Smooth muscle cell (in vitro differentiated cells): Measurements from ENCODE around the gene CDH3. TPM values are rescaled to one million over a fixed set of nuclear protein-coding genes. Genes with fewer than 3 reads are reported as not detected.

Source experiments
- DNase-seq: peaks from one replicate; lab custom pipeline; 2025; ENCODE audit not compliant: unreplicated experiment; lab: John Stamatoyannopoulos, UW
- H2AFZ ChIP-seq: fragments of 200-600 bp; sonication (generic); 2 replicates; pipeline ENCODE4 v1.6.0; 2016; ENCODE audit warnings: antibody characterized with exemption, low read depth, mild to moderate bottlenecking
- H3F3A ChIP-seq: fragments of 200-600 bp; sonication (generic); 2 replicates; pipeline ENCODE4 v1.6.0; 2017; ENCODE audit warnings: antibody characterized with exemption, low read depth
- H3K27ac ChIP-seq: fragments of 200-600 bp; sonication (generic); 2 replicates; pipeline ENCODE4 v1.5.1; 2016; ENCODE audit warnings: low read depth, mild to moderate bottlenecking
- H3K27me3 ChIP-seq: fragments of 200-600 bp; sonication (generic); 2 replicates; pipeline ENCODE4 v1.6.1; 2016; ENCODE audit warnings: low read depth, mild to moderate bottlenecking
- H3K36me3 ChIP-seq: fragments of 200-600 bp; sonication (generic); 2 replicates; pipeline ENCODE4 v1.5.1; 2016; ENCODE audit warnings: low read depth
- H3K4me1 ChIP-seq: fragments of 200-600 bp; sonication (generic); 2 replicates; pipeline ENCODE4 v1.5.1; 2016; ENCODE audit warnings: low read depth
- H3K4me2 ChIP-seq: fragments of 200-600 bp; sonication (generic); 2 replicates; pipeline ENCODE4 v1.6.0; 2016; ENCODE audit warnings: mild to moderate bottlenecking
- H3K4me3 ChIP-seq: fragments of 200-600 bp; sonication (generic); 2 replicates; pipeline ENCODE4 v1.5.1; 2016; ENCODE audit warnings: mild to moderate bottlenecking
- H3K79me2 ChIP-seq: fragments of 200-600 bp; sonication (generic); 2 replicates; pipeline ENCODE4 v1.6.0; 2016; ENCODE audit warnings: low read depth, mild to moderate bottlenecking
- H3K9ac ChIP-seq: fragments of 200-600 bp; sonication (generic); 2 replicates; pipeline ENCODE4 v1.6.0; 2016; ENCODE audit warnings: low read depth
- H3K9me3 ChIP-seq: fragments of 200-600 bp; sonication (generic); replicated peaks from 2 replicates; pipeline ENCODE4 v1.5.1; 2016; ENCODE audit warnings: low read depth
- H4K20me1 ChIP-seq: fragments of 200-600 bp; sonication (generic); 2 replicates; pipeline ENCODE4 v1.6.0; 2016; ENCODE audit warnings: low read depth
- WGBS: methylation state at CpG from one replicate; pipeline ENCODE4 v1.1.7; 2016; ENCODE audit warnings: low lambda C conversion rate; 5-methylcytosine and 5-hydroxymethylcytosine counted together
- polyA plus RNA-seq: library from polyadenylated mRNA; unstranded; fragments of >200 nt; fragmentation: Nextera tagmentation; extraction: Ambion mirVana; gene quantifications from 2 replicates; pipeline ENCODE4 v1.2.1, GENCODE V29; 2016
- total RNA-seq: library from RNA; depleted of rRNA; stranded (reverse); fragments of >200 nt; gene quantifications from 2 replicates; pipeline ENCODE4 v1.2.3, GENCODE V29; 2014
- TF ChIP-seq, protein P1 (sequence below): fragments of 200-600 bp; sonication (generic); IDR thresholded peaks from 2 replicates; pipeline ENCODE4 v1.5.1; 2017; ENCODE audit warnings: borderline replicate concordance, mild to moderate bottlenecking, antibody characterized with exemption; ENCODE audit not compliant: insufficient read depth, poor library complexity, severe bottlenecking

The CDH3 gene
- total and polyA plus RNA-seq, 2 experiments from 2014 or later = 18.9 to 78.2 TPM

DNA sequence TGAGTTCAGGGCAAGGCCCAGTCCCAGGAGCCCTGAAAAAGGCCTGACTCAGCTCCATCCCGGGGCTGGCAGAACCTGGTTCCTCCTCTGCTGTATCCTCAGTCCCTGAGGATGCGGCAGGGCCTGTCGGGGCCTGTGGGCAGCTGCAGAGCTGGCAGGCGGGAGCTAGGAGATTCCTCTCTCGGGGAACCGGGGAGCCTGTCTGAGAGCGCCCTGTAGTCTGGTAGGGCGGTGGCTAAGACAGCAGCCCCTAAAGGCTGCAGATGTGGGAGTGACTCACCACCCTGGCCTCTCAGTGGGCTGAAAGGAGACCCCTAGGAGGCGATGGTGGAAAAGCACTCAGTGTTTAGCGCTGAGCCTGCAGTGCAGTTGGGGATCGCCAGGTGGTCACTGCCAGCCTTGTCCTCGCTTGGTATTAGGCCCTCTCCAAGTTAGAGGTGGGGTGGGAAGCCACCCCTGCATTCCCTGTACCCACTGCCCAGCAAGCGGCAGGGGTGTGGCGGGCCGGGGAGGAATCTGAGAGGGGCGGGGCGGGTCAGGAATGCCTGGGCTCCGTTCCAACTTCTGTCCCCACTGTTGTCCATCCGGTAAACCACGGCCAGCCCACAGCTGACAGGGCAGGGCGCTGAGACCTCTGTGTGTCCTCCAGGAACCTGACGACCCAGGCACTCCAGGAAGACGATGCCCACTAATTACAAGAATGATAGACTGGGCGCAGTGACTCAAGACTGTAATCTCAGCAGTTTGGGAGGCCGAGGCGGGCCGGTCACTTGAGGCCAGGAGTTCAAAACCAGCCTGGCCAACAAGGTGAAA is 62.4 kb downstream of the CDH3 start:
- H3K9ac ChIP-seq = no peak overlapping the region
- no peaks in the 10 kb centered on the region for H3K4me1 ChIP-seq
- TF ChIP-seq, protein P1, sequence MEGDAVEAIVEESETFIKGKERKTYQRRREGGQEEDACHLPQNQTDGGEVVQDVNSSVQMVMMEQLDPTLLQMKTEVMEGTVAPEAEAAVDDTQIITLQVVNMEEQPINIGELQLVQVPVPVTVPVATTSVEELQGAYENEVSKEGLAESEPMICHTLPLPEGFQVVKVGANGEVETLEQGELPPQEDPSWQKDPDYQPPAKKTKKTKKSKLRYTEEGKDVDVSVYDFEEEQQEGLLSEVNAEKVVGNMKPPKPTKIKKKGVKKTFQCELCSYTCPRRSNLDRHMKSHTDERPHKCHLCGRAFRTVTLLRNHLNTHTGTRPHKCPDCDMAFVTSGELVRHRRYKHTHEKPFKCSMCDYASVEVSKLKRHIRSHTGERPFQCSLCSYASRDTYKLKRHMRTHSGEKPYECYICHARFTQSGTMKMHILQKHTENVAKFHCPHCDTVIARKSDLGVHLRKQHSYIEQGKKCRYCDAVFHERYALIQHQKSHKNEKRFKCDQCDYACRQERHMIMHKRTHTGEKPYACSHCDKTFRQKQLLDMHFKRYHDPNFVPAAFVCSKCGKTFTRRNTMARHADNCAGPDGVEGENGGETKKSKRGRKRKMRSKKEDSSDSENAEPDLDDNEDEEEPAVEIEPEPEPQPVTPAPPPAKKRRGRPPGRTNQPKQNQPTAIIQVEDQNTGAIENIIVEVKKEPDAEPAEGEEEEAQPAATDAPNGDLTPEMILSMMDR = peak; percentile 32
- no peaks in the 10 kb centered on the region for H3K79me2 ChIP-seq
- H3K4me3 ChIP-seq = no peak overlapping the region
- H2AFZ ChIP-seq = no peak overlapping the region
- DNase-seq = no peak
- peak overlapping the region; percentile 8 for H3K27ac ChIP-seq
- peak overlapping the region; percentile 53 for H3K4me2 ChIP-seq
- WGBS = 45% methylated on average over 26 of the region's 27 CpGs
- H3K36me3 ChIP-seq = no peaks in the 10 kb centered on the region
- H3K27me3 ChIP-seq = no peaks in the 10 kb centered on the region
- peaks cover 5% of the 10 kb centered on the region for H3F3A ChIP-seq
- no peaks in the 10 kb centered on the region for H4K20me1 ChIP-seq
- H3K9me3 ChIP-seq = no peaks in the 10 kb centered on the region

DNA sequence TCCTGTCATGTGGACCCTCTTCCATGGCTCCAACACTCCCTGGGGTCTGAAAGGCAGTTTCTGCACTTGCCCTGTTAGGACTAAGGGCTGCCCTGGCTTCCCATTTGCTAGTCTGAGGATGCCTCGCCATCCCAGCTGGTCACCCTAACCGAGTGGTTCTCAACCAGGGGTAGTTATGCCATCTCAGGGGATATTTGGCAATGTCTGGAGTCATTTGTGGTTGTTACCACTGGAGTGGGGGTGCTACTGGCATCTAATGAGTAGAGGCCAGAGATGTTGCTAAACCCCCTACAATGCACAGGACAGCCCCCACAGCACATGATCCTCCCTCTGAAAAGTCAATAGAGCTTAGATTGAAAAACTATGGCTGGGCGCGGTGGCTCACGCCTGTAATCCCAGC is 65.1 kb downstream of the CDH3 start:
- H3K79me2 ChIP-seq = no peaks in the 10 kb centered on the region
- H4K20me1 ChIP-seq = no peaks in the 10 kb centered on the region
- H3K27ac ChIP-seq = no peak overlapping the region
- no peak overlapping the region for H2AFZ ChIP-seq
- H3K36me3 ChIP-seq = no peaks in the 10 kb centered on the region
- H3K4me1 ChIP-seq = no peaks in the 10 kb centered on the region
- no peaks in the 10 kb centered on the region for H3K27me3 ChIP-seq
- WGBS = 93% methylated on average over 5 of the region's 5 CpGs
- TF ChIP-seq, protein P1 = no peak
- no peaks in the 10 kb centered on the region for H3K9me3 ChIP-seq
- H3K4me2 ChIP-seq = no peak overlapping the region
- H3K4me3 ChIP-seq = no peak overlapping the region
- no peak overlapping the region for H3K9ac ChIP-seq
- no peak for DNase-seq
- H3F3A ChIP-seq = peaks cover 5% of the 10 kb centered on the region

DNA sequence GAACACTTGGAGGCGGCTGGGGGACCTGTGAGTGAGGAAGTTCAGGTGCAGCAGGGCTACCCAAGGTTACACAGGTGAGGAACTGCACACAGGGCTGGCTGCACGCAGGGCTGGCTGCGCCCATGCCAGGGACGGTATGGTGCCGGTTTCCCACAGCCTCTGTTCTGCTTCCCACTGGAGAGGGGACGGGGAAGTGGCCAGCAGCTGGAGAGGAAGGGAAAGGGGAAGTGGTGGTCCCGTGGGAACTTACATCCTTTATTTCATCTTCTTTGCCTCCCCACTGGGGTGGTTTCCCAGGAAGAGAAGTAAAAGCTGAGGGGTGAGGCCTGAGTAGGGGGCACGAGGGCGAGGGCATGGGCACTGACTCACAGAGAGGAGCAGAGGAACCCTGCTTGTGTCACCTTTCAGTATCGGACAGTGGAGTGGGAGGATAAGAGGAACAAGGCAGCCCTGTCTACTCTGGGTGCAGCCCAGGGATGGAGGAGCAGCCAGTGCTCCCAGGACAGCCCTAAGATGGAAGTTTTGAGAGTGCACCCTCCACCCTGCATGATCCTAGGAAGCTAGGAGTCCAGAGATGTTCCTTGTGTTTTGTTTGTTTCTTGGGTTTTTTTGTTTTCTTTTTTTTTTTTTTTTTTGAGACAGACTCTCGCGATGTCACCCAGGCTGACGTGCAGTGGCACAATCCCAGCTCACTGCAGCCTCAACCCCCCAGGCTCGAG is 66.5 kb downstream of the CDH3 start:
- WGBS = 89% methylated on average over 14 of the region's 14 CpGs

More for the DNA sequence above, 66.5 kb downstream of the CDH3 start:
- Histone ChIP-seq H3K9me3 (no peaks in the 10 kb centered on the region), H3K27ac (no peak overlapping the region), H3K79me2 (no peaks in the 10 kb centered on the region), H2AFZ (no peak overlapping the region), H3K4me3 (no peak overlapping the region), H3K9ac (no peak overlapping the region), H3K27me3 (no peaks in the 10 kb centered on the region), H3K4me1 (no peaks in the 10 kb centered on the region), H3K4me2 (no peak overlapping the region), H3F3A (peaks cover 5% of the 10 kb centered on the region), H4K20me1 (no peaks in the 10 kb centered on the region), H3K36me3 (no peaks in the 10 kb centered on the region)
- TF ChIP-seq, protein P1 = no peak
- DNase-seq = no peak
